ENCODE measurements around the gene SMYD1.
A peak's percentile ranks its signal among the peaks of the same experiment; 100 is the strongest.

The SMYD1 gene

GRCh38 chr2:88087073-88087472 is 19.4 kb downstream of the SMYD1 start:
- DNase-seq (ENCODE audit: low read depth in 3 of 3), result no peak

- DNase-seq (ENCODE audit: low read depth in 3 of 3), result no peak
Measured at GRCh38 chr2:88087763-88088162, 20.1 kb downstream of the SMYD1 start.

DNA sequence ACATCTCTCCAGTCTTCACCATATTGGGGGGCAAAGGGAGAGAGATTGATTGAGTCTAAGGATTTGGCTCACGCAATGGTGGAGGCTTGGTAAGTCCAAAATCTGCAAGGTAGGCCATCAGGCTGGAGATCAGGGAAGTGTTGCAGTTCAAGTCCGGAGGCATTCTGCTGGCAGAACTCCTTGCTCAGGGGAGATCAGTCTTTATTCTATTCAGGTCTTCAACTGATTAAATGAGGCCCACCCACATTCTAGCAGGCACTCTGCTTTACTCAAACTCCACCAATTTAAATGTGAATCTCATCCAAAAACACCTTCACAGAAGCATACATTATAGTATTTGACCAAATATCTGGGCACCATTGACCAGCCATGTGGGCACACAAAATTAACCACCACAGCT is 21.4 kb downstream of the SMYD1 start:
- no peak for DNase-seq (ENCODE audit: low read depth in 3 of 3)

DNA sequence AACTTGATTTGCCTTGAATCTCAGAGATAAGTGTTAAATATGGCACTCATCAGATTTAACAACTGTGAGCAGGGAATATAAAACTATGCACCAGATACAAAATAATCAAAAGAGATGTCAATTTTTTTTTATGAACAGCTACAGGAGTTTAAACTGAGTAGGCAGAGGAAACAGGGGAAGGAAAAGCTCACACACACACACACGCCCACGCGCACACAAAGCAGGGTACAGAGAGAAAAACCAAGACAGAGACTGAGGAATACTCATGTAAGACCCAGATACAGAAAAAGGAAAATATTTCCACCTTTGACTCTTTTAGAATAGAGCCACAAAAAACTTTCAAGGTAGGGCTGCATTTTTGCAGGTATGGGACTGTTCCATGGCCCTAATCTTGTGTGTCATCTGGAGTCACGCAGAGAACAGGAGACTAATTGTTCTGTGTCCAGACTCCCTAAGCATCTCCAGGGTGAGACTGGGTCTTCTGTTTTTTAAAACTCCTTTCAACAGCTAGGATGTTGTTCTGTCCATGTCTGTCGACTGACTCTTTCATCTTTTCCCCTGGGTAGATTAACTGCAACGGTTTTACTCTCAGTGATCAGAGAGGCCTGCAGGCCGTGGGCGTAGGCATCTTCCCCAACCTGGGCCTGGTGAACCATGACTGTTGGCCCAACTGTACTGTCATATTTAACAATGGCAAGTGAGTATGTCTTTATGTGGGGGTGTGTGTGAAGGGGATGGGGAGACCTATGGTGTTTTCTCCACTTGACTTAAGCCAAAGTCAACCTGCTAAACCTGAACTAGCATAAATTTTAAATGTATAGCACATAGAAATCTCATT is 23.0 kb downstream of the SMYD1 start:
- peak; percentile 25 to 47 (median 41) for DNase-seq (ENCODE audit: low read depth in 3 of 3)

DNA sequence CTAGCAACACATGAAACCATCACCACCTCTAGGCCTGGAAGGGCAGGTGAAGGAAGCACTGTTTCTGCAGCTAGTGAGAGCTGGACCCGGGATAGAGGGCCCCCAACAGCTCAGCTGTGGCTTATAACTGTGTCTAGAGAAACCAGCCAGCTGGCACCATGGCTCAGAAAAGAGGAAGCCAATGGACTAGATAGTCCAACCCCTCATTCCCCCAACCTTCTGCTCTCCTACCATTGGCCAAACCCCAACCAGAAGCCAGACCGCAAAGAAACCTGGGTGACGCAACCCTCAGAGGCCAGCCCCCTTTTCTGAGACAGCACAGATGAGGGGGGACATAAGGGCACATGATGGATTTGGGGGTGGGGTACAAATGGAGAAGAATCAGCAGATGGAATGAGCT is 24.3 kb downstream of the SMYD1 start:
- DNase-seq (ENCODE audit: low read depth in 3 of 3), result no peak

DNA sequence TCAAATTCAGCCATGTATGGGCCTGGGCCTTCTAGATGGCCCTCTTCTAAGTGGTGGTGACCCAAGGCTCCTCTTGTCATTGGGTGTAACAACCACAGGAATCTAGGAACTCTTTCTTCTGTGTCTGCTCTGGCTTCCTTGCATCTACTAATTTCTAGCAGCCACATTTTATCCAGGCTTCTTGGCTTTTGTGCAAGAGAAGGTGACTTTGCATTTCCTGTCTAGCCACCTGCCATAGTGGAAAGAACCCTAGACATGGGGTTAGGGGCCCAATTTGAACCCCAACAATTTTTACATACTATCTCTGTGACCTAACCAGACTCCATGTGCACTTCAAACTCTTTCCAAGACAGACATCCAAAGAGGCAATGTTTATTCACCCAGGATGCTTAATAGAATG is 25.1 kb downstream of the SMYD1 start:
- no peak for DNase-seq (ENCODE audit: low read depth in 3 of 3)

- no peak for DNase-seq (ENCODE audit: low read depth in 3 of 3)
Measured at GRCh38 chr2:88095022-88095421, 27.4 kb downstream of the SMYD1 start.

DNA sequence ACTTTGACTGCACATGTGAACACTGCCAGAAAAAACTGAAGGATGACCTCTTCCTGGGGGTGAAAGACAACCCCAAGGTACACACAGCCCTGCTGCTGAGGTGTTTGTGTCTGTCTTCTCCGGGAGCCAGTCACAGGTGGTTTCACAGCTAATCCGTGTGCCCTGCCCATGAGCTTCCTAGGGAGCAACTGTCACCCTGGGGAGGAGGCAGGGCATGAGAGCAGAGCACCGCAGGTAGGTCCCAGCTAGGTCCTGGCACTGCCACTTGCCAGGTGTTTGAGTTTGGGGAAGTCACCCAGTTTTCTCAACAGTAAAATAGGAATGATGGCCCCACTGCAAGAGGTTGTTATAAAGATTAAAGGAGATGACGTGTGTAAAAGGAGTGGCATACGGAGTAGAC is 29.1 kb downstream of the SMYD1 start:
- no peak for DNase-seq (ENCODE audit: low read depth in 3 of 3)

GRCh38 chr2:88097192-88097591 is 29.6 kb downstream of the SMYD1 start:
- DNase-seq (ENCODE audit: low read depth in 3 of 3), result no peak

GRCh38 chr2:88097891-88098557 is 30.4 kb downstream of the SMYD1 start:
- no peak for DNase-seq (ENCODE audit: low read depth in 3 of 3)

GRCh38 chr2:88098558-88098900 is 30.9 kb downstream of the SMYD1 start:
- DNase-seq (ENCODE audit: low read depth in 3 of 3), result no peak

DNA sequence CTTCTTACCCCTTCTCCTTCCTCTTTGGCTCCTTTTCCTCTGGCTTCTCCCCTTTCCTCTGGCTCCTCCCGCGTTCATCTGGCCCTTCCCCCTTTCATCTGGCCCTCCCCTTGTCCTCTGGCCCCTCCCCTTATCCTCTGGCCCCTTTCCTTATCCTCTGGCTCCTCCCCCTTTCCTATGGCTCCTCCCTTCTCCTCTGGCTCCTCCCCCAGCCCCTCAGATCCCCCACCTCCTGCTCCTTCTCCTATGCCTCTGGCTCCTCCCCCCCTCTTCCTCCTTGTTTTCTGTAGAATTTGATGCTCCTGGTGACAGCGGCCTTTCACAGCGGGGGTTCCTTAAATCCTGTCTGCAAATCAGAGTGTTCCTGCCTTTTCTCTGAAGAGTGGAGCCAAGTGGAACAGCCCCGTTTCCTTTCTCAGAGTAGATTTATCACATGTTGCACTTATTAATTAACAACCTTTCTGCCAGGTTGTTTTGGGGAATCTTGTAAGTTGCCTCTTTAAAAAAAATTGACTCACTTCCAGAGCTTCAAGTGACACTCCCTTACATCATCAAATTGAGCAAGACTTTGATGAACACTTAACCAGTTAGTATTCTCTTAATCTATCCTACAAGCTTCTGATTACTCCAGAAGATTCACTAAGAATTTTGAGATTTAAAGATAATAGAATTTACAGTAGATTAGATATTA is 32.3 kb downstream of the SMYD1 start:
- no peak for DNase-seq (ENCODE audit: low read depth in 3 of 3)

DNA sequence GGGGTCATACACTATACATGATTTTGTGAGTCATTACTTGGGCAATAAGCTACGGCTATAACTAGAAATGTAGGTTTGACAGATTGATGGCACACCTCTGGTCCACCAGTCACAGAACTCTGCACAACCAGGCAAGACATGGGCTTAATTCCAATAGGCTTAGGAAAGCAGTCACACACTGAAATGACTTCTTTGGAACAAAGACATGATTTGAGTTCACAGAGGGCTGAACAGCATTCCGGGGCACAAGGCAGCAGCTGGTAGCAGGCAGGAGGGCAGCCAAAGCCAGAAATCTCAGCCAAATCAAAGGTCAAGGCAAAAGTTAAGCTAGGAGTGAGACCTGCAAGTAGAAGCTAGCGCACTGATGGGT is 32.8 kb downstream of the SMYD1 start:
- DNase-seq (ENCODE audit: low read depth in 3 of 3), result no peak

DNA sequence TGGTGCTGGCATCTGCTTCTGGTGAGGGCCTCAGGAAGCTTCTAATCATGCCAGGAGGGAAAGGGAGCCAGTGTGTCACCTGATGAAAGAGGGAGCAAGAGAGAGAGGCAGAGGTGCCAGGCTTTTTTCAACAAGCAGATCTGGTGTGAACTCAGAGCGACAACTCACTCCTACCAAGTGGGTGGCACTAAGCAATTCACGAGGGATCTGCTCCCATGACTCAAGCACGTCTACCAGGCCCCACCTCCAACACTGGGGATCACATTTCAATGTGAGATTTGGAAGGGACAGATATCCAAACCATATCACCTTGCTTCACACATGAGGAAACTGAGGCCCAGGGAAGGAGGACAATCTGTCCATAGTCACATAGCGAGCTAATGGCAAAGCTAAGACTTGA is 41.2 kb downstream of the SMYD1 start:
- no peak for DNase-seq (ENCODE audit: low read depth in 3 of 3)

- no peak for DNase-seq (ENCODE audit: low read depth in 3 of 3)
Measured at GRCh38 chr2:88110830-88111229, 43.2 kb downstream of the SMYD1 start.

- no peak for DNase-seq (ENCODE audit: low read depth in 3 of 3)
Measured at GRCh38 chr2:88113069-88113468, 45.4 kb downstream of the SMYD1 start.

DNA sequence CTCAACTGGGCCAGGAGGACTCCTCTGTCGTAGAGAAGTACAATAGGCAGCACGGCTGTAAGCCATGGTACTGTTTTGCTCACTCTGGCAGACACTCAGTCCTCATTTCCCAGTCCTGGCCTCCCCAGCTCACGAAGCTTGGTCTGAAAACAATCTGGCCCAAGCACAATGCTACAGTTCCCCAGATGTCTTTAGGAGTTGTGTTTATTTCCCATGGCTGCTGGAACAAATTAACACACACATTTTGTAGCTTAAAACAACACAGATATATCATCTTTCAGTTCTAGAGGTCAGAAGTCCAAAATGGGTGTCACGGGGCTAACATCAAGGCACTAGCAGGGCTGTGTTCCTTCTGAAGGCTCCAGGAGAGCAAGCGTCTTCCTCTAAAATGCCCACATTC is 47.3 kb downstream of the SMYD1 start:
- DNase-seq (ENCODE audit: low read depth in 3 of 3), result no peak

DNA sequence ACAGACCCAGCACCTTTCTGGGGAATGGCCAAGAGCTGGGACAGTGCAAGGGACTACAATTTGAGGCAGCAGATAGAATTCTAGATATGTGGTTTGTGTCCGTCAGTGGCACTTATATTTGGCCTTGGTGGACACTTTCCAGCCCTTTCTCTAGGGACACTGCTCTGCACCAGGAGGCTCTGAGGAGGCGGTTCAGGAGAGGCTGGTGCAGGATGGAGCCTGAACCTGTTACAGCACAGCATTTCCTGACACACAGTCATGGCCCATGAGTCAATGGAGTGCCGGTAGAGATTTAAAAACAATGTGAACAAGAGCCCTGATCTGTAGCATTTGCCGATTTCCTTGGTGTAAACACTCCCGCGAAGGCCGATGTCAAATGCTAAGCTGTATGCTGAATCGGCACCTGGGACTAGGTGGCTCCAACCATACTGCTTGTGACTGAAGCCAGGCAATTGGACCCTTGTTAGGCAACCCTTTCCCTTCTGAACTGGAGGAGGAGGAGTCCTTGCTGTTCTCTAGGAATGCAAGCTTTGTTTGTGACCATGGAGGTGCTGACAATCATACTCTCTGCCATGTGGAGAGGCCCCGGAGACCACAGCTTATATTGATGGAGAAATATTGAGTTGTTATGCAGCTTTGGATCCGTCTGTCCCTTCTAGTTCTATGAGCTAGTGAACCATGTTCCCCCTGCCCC is 48.3 kb downstream of the SMYD1 start:
- DNase-seq (ENCODE audit: low read depth in 3 of 3), result no peak

DNA sequence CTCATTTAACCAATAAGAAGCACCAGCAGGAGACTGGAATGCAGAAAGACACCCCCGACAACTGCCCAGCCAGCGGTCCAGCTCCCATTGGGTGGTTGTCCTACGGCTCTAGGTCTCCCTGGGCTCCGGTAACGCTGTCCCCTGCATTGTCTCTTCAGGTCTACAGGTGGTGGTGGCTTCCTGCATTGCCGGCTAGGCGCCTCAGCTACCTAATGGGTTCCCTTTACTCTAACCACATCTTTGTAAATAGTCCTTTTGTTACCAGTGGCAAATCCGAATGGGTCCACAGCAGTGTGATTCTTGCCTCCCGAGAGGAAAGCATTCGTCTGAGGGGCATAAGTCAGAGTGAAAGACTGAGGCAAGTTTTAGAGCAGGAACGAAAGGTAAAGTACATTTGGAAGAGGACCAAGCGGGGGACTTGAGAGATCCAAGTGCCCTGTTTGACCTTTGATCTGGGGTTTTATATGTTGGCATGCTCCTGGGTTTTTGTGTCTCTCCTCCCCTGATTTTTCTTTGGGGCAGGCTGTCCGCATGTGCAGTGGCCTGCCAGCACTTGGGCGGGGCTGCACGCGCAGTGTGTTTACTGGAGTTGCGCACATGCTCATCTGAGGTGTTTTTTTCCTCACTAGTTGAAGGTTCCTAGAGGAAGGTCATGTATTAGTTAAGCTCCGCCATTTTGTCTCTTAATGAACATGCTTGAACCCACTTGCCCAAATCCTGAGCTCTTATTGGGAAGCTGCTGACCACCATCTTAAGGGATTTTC is 49.2 kb downstream of the SMYD1 start:
- DNase-seq (ENCODE audit: low read depth in 3 of 3), result no peak

GRCh38 chr2:88117973-88118372 is 50.3 kb downstream of the SMYD1 start:
- DNase-seq (ENCODE audit: low read depth in 3 of 3), result no peak

- DNase-seq (ENCODE audit: low read depth in 3 of 3), result no peak
Measured at GRCh38 chr2:88121678-88122077, 54.1 kb downstream of the SMYD1 start.
